ENCODE data around the gene DXO.
"Not testable (repeated sequence)": the region's sequence is repeated elsewhere in the genome, so short reads cannot be mapped to it uniquely, and the experiment has no call there.

The DXO gene

DNA sequence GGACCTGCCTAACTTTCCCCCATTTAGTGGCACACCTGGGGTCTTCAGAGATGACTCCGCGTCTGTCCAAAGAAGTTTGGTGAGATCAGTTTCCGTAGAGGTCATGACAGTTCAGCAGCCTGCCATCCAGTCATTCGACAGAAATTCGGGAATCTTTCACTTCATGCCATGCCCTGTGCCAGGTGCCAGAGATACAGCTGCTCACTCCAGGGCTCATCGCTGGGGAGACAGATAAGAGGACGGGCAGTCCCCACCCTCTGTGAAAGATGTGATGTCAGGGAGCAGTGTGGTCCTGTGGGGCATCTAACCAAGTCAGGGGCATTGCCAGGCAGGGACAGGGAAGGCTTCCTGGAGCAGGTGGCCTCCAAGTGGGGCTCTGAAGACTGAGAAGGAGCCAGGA, 31.4 kb upstream of the DXO start:
- not testable (repeated sequence) for H3K4me3 Mint-ChIP-seq; H3K9me3 Mint-ChIP-seq; H3K4me1 Mint-ChIP-seq; H3K36me3 Mint-ChIP-seq (ENCODE audit: low read depth); H3K27ac Mint-ChIP-seq; DNase-seq; H3K27me3 Mint-ChIP-seq (ENCODE audit: low read depth, poor library complexity)

DNA sequence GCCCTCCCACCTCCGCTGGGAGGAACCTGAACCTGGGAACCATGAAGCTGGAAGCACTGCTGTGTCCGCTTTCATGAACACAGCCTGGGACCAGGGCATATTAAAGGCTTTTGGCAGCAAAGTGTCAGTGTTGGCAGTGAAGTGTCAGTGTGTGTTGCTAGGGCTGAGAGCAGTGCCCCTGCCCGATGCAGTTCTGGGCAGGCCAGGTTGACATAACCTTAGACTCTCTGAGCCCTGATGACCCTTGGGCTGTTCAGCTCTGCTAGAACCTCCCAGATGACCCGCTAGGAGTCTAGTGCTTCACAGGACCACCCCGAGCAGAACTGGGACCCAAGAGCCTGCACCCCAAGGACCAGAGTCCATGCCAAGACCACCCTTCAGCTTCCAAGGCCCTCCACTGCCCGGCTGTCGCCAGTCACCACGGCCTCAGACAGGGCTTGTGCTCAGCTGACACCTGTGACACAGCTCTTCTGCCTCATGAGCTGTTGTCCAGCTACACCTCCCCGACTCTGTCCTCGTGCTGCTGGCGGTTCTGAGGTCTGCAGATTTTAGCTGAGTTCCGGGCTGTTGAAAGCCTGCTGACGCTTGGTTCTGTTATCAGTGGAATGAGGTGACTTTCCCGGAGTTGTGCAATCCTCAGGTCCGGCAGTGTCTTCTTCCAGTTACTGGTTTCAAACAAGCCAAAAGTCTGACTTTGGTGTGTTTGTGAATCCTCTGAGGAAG, 30.8 kb upstream of the DXO start:
- H3K27me3 Mint-ChIP-seq (ENCODE audit: low read depth, poor library complexity); H3K36me3 Mint-ChIP-seq (ENCODE audit: low read depth); H3K4me1 Mint-ChIP-seq; H3K4me3 Mint-ChIP-seq; H3K9me3 Mint-ChIP-seq; H3K27ac Mint-ChIP-seq; DNase-seq: not testable (repeated sequence)

DNA sequence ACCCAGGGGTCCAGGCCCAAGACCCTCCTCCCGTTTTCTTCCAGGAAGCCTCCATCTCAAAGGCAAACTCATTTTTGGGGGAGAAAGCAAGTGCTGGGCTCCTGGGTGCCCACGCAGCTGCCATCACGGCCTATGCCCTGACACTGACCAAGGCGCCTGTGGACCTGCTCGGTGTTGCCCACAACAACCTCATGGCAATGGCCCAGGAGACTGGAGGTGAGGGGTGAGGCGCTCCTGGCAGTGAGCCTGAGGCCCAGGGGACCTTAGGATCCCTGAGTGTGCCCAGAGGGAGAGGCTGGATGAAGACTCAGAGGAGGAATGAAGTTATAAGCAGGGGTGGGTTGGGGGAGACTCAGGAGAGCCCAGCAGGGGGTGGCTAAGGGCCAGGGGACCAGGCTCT, 24.4 kb upstream of the DXO start:
- H3K27ac Mint-ChIP-seq, result not testable (repeated sequence)

DNA sequence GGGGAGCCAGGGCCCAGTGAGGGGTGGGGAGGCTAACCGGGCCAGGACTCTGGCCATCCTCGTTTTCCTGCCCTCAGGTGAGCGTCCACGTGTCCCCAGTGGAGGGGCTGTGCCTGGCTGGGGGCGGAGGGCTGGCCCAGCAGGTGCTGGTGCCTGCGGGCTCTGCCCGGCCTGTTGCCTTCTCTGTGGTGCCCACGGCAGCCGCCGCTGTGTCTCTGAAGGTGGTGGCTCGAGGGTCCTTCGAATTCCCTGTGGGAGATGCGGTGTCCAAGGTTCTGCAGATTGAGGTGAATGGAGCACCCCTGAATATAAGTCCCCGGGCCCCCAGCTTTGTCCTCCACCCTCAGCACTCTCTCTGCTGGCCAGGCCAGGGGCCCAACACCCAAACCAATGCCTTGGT, 22.5 kb upstream of the DXO start:
- H3K27me3 Mint-ChIP-seq (ENCODE audit: low read depth, poor library complexity); H3K9me3 Mint-ChIP-seq; H3K27ac Mint-ChIP-seq; H3K36me3 Mint-ChIP-seq (ENCODE audit: low read depth); DNase-seq; H3K4me3 Mint-ChIP-seq; H3K4me1 Mint-ChIP-seq: not testable (repeated sequence)

More for the DNA sequence above, 24.4 kb upstream of the DXO start:
- not testable (repeated sequence) for DNase-seq; H3K4me3 Mint-ChIP-seq; H3K27me3 Mint-ChIP-seq (ENCODE audit: low read depth, poor library complexity); H3K36me3 Mint-ChIP-seq (ENCODE audit: low read depth); H3K4me1 Mint-ChIP-seq; H3K9me3 Mint-ChIP-seq

DNA sequence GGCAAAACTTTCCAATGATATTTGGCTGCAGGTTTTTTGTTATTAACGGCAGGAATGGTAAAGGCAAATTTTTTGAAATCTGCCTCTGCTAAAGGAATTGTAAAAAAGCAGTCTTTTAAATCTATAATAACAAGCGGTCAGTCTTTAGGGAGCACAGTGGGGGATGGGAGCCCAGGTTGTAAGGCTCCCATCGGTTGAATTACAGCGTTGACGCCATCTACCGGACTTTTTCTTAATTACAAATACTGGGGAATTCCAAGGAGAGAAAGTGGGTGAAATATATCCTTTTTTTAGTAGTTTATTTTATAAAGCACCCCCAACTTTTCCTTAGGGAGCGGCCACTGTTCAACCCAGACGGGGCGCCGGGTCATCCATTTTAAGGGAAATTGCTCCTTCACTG, 17.4 kb upstream of the DXO start:
- H3K27ac Mint-ChIP-seq; H3K36me3 Mint-ChIP-seq (ENCODE audit: low read depth); H3K4me1 Mint-ChIP-seq; H3K27me3 Mint-ChIP-seq (ENCODE audit: low read depth, poor library complexity); H3K4me3 Mint-ChIP-seq; H3K9me3 Mint-ChIP-seq; DNase-seq: not testable (repeated sequence)

DNA sequence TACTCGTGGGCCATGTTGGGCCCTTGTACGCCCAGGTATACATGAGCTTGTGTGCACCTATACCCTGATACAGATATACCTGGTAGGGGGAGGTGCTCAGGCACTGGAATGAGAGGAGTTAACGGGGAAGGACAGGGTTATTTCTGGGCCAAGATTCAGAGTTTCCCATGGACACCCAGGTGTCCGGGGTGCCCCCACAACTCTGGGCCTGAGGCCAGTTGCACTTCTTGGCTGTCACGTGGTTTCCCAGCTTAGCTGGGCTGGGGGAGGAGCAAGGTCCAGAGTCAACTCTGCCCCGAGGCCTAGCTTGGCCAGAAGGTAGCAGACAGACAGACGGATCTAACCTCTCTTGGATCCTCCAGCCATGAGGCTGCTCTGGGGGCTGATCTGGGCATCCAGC, 9.8 kb upstream of the DXO start, which contains the start of gene C4A:
C4A (plus strand) TSS at position 314 of the 400 bp plus-strand sequence; CDS start at position 365, 51 bp downstream.
- H3K27me3 Mint-ChIP-seq (ENCODE audit: low read depth, poor library complexity); H3K4me1 Mint-ChIP-seq; H3K4me3 Mint-ChIP-seq; H3K27ac Mint-ChIP-seq; DNase-seq: not testable (repeated sequence)
- Mint-ChIP-seq H3K36me3 (ENCODE audit: low read depth) (peaks cover 18% of the 10 kb centered on the region), H3K9me3 (peaks cover 12% of the 10 kb centered on the region)

DNA sequence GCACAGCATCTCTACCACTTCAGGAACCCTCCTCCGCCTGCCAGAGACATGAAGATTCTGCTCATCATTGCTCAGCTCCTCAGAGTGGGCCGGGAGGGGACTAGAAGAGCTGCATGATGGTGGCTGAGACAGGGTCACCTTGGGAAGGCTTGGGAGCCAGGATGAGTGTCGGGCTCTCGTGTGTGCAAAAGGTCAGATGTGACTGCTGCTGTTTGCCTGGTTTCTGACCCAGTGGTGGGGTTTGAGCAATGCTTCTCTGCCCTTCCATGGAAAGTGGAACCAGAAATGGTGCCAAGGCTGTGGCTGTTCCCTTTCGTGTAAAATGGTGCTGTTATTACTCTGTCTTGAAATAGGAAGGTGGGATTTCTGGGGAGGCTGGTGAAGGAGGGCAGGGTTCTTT, 9.1 kb upstream of the DXO start:
- not testable (repeated sequence) for H3K4me1 Mint-ChIP-seq; H3K27ac Mint-ChIP-seq; H3K27me3 Mint-ChIP-seq (ENCODE audit: low read depth, poor library complexity); DNase-seq; H3K4me3 Mint-ChIP-seq
- Mint-ChIP-seq H3K9me3 (peaks cover 14% of the 10 kb centered on the region), H3K36me3 (ENCODE audit: low read depth) (peaks cover 20% of the 10 kb centered on the region)

DNA sequence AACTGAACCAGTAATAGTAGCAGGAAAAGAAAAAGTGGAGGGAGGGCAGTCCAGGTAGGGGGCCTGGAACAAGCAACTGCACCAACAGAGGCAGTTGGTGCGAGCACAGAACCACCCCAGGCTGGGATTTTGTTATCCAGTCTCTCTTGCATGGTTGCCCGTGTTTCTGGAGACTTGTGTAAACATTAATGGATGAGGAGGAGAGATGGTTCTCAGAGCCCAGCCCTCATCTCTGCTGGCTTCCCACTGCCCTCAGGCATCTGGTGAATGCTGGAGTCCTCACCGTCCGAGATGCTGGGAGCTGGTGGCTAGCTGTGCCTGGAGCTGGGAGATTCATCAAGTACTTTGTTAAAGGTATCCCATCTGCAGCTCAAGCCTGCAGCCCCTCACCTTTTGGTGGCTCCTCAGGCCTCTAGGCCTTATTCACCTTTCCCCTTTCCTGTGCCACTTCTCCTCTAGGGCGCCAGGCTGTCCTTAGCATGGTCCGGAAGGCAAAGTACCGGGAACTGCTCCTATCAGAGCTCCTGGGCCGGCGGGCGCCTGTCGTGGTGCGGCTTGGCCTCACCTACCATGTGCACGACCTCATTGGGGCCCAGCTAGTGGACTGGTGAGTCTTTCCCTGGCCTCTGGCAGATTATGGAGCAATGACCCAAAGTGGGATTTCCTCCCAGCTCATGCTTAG, 8.4 kb upstream of the DXO start:
- not testable (repeated sequence) for DNase-seq; H3K4me3 Mint-ChIP-seq; H3K27ac Mint-ChIP-seq; H3K4me1 Mint-ChIP-seq; H3K27me3 Mint-ChIP-seq (ENCODE audit: low read depth, poor library complexity)
- Mint-ChIP-seq H3K9me3 (peaks cover 17% of the 10 kb centered on the region), H3K36me3 (ENCODE audit: low read depth) (peaks cover 24% of the 10 kb centered on the region)

DNA sequence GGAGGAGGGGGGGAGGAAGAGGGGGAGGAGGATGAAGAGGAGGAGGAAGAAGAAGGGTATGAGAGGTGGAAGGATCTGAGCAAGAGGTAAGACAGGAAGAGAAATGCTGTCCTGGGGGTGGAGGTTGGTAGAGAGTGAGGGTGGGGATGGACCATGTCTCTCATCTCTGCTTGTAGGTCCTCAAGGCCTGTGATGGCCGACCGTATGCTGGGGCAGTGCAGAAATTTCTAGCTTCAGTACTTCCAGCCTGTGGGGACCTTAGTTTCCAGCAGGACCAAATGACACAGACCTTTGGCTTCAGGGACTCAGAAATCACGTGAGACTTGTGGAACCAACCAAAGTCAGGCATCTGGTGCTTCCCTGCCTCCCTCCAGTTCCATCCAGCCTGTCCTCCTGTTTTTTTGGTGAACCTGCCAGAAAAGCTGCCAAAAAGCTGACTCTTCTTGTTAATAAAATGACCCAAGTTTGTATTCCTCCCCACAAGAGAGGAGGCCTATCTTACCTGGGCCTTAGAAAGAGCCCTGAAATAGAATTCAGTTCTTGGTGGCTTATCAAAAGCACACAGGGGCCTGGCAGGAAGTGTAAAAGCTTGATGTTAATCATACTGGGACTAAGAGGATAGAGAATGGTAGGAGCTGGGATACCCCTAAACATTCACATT, 7.4 kb upstream of the DXO start:
- H3K36me3 Mint-ChIP-seq (ENCODE audit: low read depth), result peaks cover 34% of the 10 kb centered on the region
- no peak overlapping the region for H3K27ac Mint-ChIP-seq
- DNase-seq, result no peak
- no peaks in the 10 kb centered on the region for H3K4me1 Mint-ChIP-seq
- H3K9me3 Mint-ChIP-seq, result peaks cover 27% of the 10 kb centered on the region
- peaks cover 2% of the 10 kb centered on the region for H3K27me3 Mint-ChIP-seq (ENCODE audit: low read depth, poor library complexity)
- no peak overlapping the region for H3K4me3 Mint-ChIP-seq
- TF ChIP-seq, protein P1, sequence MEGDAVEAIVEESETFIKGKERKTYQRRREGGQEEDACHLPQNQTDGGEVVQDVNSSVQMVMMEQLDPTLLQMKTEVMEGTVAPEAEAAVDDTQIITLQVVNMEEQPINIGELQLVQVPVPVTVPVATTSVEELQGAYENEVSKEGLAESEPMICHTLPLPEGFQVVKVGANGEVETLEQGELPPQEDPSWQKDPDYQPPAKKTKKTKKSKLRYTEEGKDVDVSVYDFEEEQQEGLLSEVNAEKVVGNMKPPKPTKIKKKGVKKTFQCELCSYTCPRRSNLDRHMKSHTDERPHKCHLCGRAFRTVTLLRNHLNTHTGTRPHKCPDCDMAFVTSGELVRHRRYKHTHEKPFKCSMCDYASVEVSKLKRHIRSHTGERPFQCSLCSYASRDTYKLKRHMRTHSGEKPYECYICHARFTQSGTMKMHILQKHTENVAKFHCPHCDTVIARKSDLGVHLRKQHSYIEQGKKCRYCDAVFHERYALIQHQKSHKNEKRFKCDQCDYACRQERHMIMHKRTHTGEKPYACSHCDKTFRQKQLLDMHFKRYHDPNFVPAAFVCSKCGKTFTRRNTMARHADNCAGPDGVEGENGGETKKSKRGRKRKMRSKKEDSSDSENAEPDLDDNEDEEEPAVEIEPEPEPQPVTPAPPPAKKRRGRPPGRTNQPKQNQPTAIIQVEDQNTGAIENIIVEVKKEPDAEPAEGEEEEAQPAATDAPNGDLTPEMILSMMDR (IDR thresholded peaks at IDR 0.05), result no peak
